Measurements from ENCODE around the gene MAML2. TPM values are rescaled to one million over a fixed set of nuclear protein-coding genes. Genes with fewer than 3 reads are reported as not detected.
A peak's percentile ranks its signal among the peaks of the same experiment; 100 is the strongest.

Gene MAML2
- total RNA-seq, 1 experiment from 2014 or later: 28.3 TPM

DNA sequence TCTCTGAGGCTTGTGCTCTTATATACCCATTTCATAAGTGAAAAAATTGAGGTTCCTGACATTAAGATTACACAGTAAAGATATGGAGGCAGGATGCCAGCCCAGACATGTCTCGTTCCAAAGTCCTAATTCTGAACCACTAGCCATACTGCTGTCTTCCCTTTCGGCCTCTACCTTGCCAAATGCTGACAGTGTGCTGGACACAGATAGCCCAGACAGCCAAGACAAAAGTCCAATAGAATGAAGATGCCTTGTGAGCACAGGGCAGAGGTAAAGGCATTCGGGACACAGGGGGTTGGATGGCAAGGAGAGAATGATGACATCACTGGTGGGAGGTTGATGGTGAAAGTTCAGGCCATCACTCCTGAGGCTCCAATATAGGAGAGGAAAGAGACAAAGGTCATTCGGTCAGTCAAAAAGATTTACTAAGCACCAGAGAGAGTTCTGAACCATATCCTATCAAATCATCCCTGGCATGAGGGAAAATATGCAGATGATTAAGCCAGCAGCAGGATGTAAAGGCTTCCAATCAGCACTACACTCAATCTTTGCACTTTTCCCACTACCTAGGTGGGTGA, 245.1 kb downstream of the MAML2 start:
- Histone ChIP-seq H3K4me2 (peak overlapping the region; percentile 78), H2AFZ (no peak overlapping the region), H3K36me3 (ENCODE audit: low read depth) (0 out of 2 replicates have a peak, but pooled peaks cover 4% of the 10 kb centered on the region), H3K9me2 (ENCODE audit: insufficient read depth) (no peaks in the 10 kb centered on the region), H3K9me3 (ENCODE audit: insufficient read depth, low read depth) (no peaks in the 10 kb centered on the region), H3K4me3 (peak overlapping the region; percentile 38; the same call in 1 of the 2 replicates), H3K27ac (peak overlapping the region; percentile 98), H3K27me3 (ENCODE audit: insufficient read depth, low read depth) (no peaks in the 10 kb centered on the region), H3K79me2 (ENCODE audit: low read depth) (peaks cover 86% of the 10 kb centered on the region), H3F3A (ENCODE audit: insufficient read depth, low read depth) (peaks cover 64% of the 10 kb centered on the region), H4K20me1 (ENCODE audit: insufficient read depth) (no peaks in the 10 kb centered on the region), H3K4me1 (replicated peaks; ENCODE audit: insufficient read depth) (peaks cover 90% of the 10 kb centered on the region)
- BruUV-seq (replicated peaks): no TSS peak
- no peak for TF ChIP-seq EZH2 (IDR thresholded peaks at IDR 0.05; ENCODE audit: low read depth)
- TF ChIP-seq, protein P1, sequence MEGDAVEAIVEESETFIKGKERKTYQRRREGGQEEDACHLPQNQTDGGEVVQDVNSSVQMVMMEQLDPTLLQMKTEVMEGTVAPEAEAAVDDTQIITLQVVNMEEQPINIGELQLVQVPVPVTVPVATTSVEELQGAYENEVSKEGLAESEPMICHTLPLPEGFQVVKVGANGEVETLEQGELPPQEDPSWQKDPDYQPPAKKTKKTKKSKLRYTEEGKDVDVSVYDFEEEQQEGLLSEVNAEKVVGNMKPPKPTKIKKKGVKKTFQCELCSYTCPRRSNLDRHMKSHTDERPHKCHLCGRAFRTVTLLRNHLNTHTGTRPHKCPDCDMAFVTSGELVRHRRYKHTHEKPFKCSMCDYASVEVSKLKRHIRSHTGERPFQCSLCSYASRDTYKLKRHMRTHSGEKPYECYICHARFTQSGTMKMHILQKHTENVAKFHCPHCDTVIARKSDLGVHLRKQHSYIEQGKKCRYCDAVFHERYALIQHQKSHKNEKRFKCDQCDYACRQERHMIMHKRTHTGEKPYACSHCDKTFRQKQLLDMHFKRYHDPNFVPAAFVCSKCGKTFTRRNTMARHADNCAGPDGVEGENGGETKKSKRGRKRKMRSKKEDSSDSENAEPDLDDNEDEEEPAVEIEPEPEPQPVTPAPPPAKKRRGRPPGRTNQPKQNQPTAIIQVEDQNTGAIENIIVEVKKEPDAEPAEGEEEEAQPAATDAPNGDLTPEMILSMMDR (conservative IDR thresholded peaks at IDR 0.05): no peak
- DNase-seq: peak in 1 of 2 experiments; percentile 87
- ChIA-PET CTCF (no interaction called here), POLR2A (ENCODE audit: unreplicated experiment) (no interaction called here)
- intact Hi-C loops (cut with micrococcal nuclease; ENCODE audit: unreplicated experiment): loop anchor here (1.0 to 5.0 kb wide), 6 partner anchors 57 to 245 kb away; partner anchors contain the start of genes MAML2 and MTMR2

DNA sequence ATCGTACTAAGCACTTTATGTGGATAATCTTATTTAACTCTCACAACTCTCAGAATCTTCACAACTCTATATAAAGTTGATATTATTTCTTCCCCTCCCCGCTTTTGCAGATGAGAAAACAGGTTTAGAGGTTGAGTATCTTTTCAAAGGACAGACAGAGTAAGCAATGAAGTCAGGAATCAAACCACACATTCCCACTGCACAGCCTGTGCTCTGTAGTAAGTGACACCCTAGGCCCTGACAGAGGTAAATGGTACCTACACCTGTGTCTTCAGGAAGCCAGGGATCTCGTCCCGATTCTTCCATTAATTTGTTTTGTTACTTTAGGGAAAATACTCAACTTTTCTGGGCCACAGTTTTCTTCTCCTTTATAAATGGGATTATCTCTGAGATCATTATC, 246.6 kb downstream of the MAML2 start:
- intact Hi-C loops (cut with micrococcal nuclease; ENCODE audit: unreplicated experiment): loop anchor here (1.0 to 5.0 kb wide), 6 partner anchors 38 to 231 kb away; no protein-coding TSS in a partner anchor
- CTCF ChIA-PET: no interaction called here
- Histone ChIP-seq H3K36me3 (ENCODE audit: low read depth) (peaks cover 13% of the 10 kb centered on the region; the same call in 1 of the 2 replicates), H3K27ac (peak overlapping the region; percentile 98), H3K9me2 (ENCODE audit: insufficient read depth) (no peaks in the 10 kb centered on the region), H3F3A (ENCODE audit: insufficient read depth, low read depth) (peaks cover 61% of the 10 kb centered on the region), H3K9me3 (ENCODE audit: insufficient read depth, low read depth) (no peaks in the 10 kb centered on the region), H2AFZ (no peak overlapping the region), H3K27me3 (ENCODE audit: insufficient read depth, low read depth) (no peaks in the 10 kb centered on the region), H4K20me1 (ENCODE audit: insufficient read depth) (no peaks in the 10 kb centered on the region), H3K4me2 (peak overlapping the region; percentile 78), H3K4me1 (replicated peaks; ENCODE audit: insufficient read depth) (peaks cover 79% of the 10 kb centered on the region), H3K79me2 (ENCODE audit: low read depth) (peaks cover 75% of the 10 kb centered on the region), H3K4me3 (peak overlapping the region; percentile 37; the same call in 1 of the 2 replicates)
- TSS peak; percentile 94 for BruUV-seq (replicated peaks)
- POLR2A ChIA-PET (ENCODE audit: unreplicated experiment): interaction anchor here (0.5 kb wide), 1 partner anchor 34 kb away, joined by 4 read pairs; no protein-coding TSS in a partner anchor
- DNase-seq: no peak
- TF ChIP-seq EZH2 (IDR thresholded peaks at IDR 0.05; ENCODE audit: low read depth): no peak

DNA sequence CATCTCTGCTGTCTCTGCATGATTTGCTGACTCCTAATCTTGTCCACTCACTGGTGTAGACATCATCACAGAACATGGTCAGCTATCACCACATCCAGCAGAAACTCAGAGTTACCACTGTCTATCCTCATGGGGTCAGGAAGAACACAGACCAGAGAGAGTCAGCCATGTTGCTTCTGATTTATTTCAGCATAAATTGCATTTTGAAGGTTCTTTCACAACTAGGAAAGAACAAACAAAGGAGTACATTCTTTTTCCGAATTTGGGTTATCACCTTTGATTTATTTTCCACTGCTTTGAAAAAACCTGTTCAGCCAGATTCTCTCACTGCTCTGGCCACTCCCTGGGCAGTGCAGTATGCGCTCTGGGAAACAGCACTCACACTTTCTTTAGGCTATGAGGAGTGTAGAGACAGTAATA, 247.1 kb downstream of the MAML2 start:
- Histone ChIP-seq H3F3A (ENCODE audit: insufficient read depth, low read depth) (peaks cover 56% of the 10 kb centered on the region), H3K79me2 (ENCODE audit: low read depth) (peaks cover 73% of the 10 kb centered on the region), H3K27ac (peak overlapping the region; percentile 98), H3K4me3 (peak overlapping the region; percentile 37; the same call in 1 of the 2 replicates), H3K36me3 (ENCODE audit: low read depth) (peaks cover 18% of the 10 kb centered on the region; the same call in 1 of the 2 replicates), H3K4me1 (replicated peaks; ENCODE audit: insufficient read depth) (peaks cover 78% of the 10 kb centered on the region), H3K27me3 (ENCODE audit: insufficient read depth, low read depth) (no peaks in the 10 kb centered on the region), H4K20me1 (ENCODE audit: insufficient read depth) (no peaks in the 10 kb centered on the region), H3K4me2 (peak overlapping the region; percentile 78), H2AFZ (0 out of 2 replicates have a peak overlapping the region, but pooled peaks have one; percentile 25), H3K9me3 (ENCODE audit: insufficient read depth, low read depth) (no peaks in the 10 kb centered on the region), H3K9me2 (ENCODE audit: insufficient read depth) (no peaks in the 10 kb centered on the region)
- TF ChIP-seq, protein P1 (conservative IDR thresholded peaks at IDR 0.05): no peak
- no peak for TF ChIP-seq EZH2 (IDR thresholded peaks at IDR 0.05; ENCODE audit: low read depth)
- CTCF ChIA-PET: no interaction called here
- POLR2A ChIA-PET (ENCODE audit: unreplicated experiment): interaction anchor here (0.5 to 0.7 kb wide), 2 partner anchors 21 to 34 kb away, joined by 4 to 8 read pairs; no protein-coding TSS in a partner anchor
- peak; percentile 63 to 99 for DNase-seq
- intact Hi-C loops (cut with micrococcal nuclease; ENCODE audit: unreplicated experiment): loop anchor here (1.0 to 5.0 kb wide), 6 partner anchors 38 to 231 kb away; no protein-coding TSS in a partner anchor
- BruUV-seq (replicated peaks): no TSS peak

All from PC-9 (cell line).